ENCODE data around the gene KIF18B.
A peak's percentile ranks its signal among the peaks of the same experiment; 100 is the strongest.

- TF ChIP-seq UBTF (CRISPR knock-in tag; IDR thresholded peaks at IDR 0.05) (no peak), CTCF (CRISPR knock-in tag; IDR thresholded peaks at IDR 0.05) (no peak), IRX3 (CRISPR knock-in tag; IDR thresholded peaks at IDR 0.05; ENCODE audit: borderline replicate concordance, low read depth) (no peak), RAD21 (CRISPR knock-in tag; IDR thresholded peaks at IDR 0.05) (no peak), ZNF709 (CRISPR knock-in tag; IDR thresholded peaks at IDR 0.05) (no peak), SMC3 (IDR thresholded peaks at IDR 0.05; ENCODE audit: low read length) (peak; percentile 14; the same call in 1 of the 2 replicates), RORA (CRISPR knock-in tag; IDR thresholded peaks at IDR 0.05) (no peak), ATF3 (CRISPR knock-in tag; IDR thresholded peaks at IDR 0.05) (no peak)
Measured at GRCh38 chr17:44977065-44977464, 29.5 kb upstream of the KIF18B start.
